PC-3 (cell line): ENCODE results near the gene PDZRN3.

Source experiments
- EZH2 ChIP-seq: fragments of 300-600 bp; sonication (generic); IDR thresholded peaks from one replicate; pipeline ENCODE4 v1.6.1; 2017; ENCODE audit warnings: antibody characterized with exemption, mild to moderate bottlenecking, low read length; ENCODE audit not compliant: unreplicated experiment
- TF ChIP-seq, protein P1 (sequence below): fragments of 300-600 bp; sonication (generic); conservative IDR thresholded peaks from 2 replicates; pipeline ENCODE4 v1.5.1; 2017; ENCODE audit warnings: antibody characterized with exemption, low read depth, mild to moderate bottlenecking, low read length

DNA sequence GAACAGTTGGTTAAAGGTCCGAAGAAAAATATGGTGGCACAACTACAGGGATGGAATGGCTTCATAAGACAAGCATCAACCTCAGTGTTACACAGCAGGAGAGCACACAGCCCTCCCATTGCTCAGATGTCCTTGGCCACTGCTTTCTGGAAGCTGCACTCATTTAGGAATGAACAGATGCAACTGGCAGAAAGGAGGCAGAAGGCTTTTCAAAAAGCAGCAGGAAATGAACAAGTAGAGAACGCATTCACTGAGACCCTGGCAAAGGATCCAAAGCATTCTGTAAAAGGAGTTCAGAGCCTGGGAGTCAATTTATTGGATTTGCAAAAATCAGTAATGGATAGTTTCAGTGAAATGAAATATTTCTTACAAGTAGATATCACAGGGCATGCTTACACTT, 101.1 kb downstream of the PDZRN3 start:
- TF ChIP-seq, protein P1, sequence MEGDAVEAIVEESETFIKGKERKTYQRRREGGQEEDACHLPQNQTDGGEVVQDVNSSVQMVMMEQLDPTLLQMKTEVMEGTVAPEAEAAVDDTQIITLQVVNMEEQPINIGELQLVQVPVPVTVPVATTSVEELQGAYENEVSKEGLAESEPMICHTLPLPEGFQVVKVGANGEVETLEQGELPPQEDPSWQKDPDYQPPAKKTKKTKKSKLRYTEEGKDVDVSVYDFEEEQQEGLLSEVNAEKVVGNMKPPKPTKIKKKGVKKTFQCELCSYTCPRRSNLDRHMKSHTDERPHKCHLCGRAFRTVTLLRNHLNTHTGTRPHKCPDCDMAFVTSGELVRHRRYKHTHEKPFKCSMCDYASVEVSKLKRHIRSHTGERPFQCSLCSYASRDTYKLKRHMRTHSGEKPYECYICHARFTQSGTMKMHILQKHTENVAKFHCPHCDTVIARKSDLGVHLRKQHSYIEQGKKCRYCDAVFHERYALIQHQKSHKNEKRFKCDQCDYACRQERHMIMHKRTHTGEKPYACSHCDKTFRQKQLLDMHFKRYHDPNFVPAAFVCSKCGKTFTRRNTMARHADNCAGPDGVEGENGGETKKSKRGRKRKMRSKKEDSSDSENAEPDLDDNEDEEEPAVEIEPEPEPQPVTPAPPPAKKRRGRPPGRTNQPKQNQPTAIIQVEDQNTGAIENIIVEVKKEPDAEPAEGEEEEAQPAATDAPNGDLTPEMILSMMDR: no peak
- no peak for TF ChIP-seq EZH2
